HCT116 (cell line): ENCODE data around the gene RPS6KA2. TPM values are rescaled to one million over a fixed set of nuclear protein-coding genes. Genes with fewer than 3 reads are reported as not detected.

Experiments used
- ATAC-seq: fragments of 200-7000 bp; cut with Tn5 transposase; 2 replicates; pipeline ENCODE4 v1.9.1; 2020; ENCODE audit warnings: mild to moderate bottlenecking, moderate library complexity
- BruUV-seq: library from RNA; stranded (reverse); fragments of 400-500 nt; replicated peaks from 2 replicates; lab custom pipeline; 2021; lab: Mats Ljungman, UMichigan
- CTCF ChIA-PET: fragments of 300-600 bp; sonication (Branson Sonifier 250); formaldehyde crosslinking; loops from one replicate; lab custom pipeline; 2021; ENCODE audit warnings: antibody characterized with exemption; lab: Charles Lee
- POLR2A ChIA-PET: fragments of 300-600, 350-600 bp; sonication (Branson Sonifier 250); formaldehyde crosslinking; loops from one replicate; lab custom pipeline; 2021; ENCODE audit warnings: antibody characterized with exemption; lab: Charles Lee
- RAD21 ChIA-PET, 2 experiments: fragments of 300-600 bp; sonication (Branson Sonifier 250); formaldehyde crosslinking; loops; one replicate each; lab custom pipeline; 2023; ENCODE audit warnings: low total read pairs in 2 of 2; ENCODE audit not compliant: uncharacterized antibody in 2 of 2, unreplicated experiment in 2 of 2, low non-redundant PET in 1 of 2; lab: Charles Lee
- DNase-seq: peaks from one replicate; pipeline ENCODE4 v3.0.0-alpha.2; 2010; ENCODE audit warnings: low read depth, low spot score
- H2AFZ ChIP-seq: fragments of 200-600 bp; shearing (Covaris generic), sonication (generic); 2 replicates; pipeline ENCODE4 v1.6.1; 2017; ENCODE audit warnings: low read depth, mixed run types, mixed read lengths, antibody characterized with exemption, low read length; ENCODE audit not compliant: poor library complexity, severe bottlenecking
- H3K27ac ChIP-seq: 2 replicates; pipeline ENCODE4 v1.5.1; 2012; ENCODE audit warnings: low read depth, low read length
- H3K27me3 ChIP-seq: fragments of 200-600 bp; sonication (generic); 2 replicates; pipeline ENCODE4 v1.6.1; 2016; ENCODE audit warnings: mixed run types, low read length, mixed read lengths; ENCODE audit not compliant: insufficient read depth
- H3K36me3 ChIP-seq, 2 experiments: fragments of 200-500 bp in 1 of 2; fragments of 200-600 bp in 1 of 2; sonication (Bioruptor generic) in 1 of 2; sonication (generic) in 1 of 2; 2 replicates each; pipeline versions ENCODE4 v1.5.1 to v1.6.1; 2014 to 2016; ENCODE audit warnings: low read length in 2 of 2, inconsistent platforms in 1 of 2, mixed read lengths in 1 of 2, mixed run types in 1 of 2; ENCODE audit not compliant: insufficient read depth in 2 of 2, control insufficient read depth in 1 of 2
- H3K4me1 ChIP-seq, 2 experiments: fragments of 200-600 bp in 1 of 2; sonication (generic) in 1 of 2; 2 replicates each; pipeline versions ENCODE4 v1.5.1 to v1.6.1; 2012 to 2017; ENCODE audit warnings: low read length in 2 of 2, inconsistent platforms in 1 of 2, mild to moderate bottlenecking in 1 of 2, mixed read lengths in 1 of 2, mixed run types in 1 of 2, moderate library complexity in 1 of 2; ENCODE audit not compliant: insufficient read depth in 2 of 2, control insufficient read depth in 1 of 2
- H3K4me2 ChIP-seq: fragments of 200-600 bp; sonication (generic); 2 replicates; pipeline ENCODE4 v1.6.1; 2017; ENCODE audit warnings: mixed run types, low read length, mixed read lengths
- H3K4me3 ChIP-seq, 2 experiments: fragments of 200-600 bp in 1 of 2; sonication (generic) in 1 of 2; replicated peaks in 1 of 2; 2 replicates each; pipeline ENCODE4 v1.5.1; 2011 to 2016; ENCODE audit warnings: low read length in 2 of 2, control low read depth in 1 of 2, low read depth in 1 of 2, mild to moderate bottlenecking in 1 of 2, mixed read lengths in 1 of 2, mixed run types in 1 of 2
- H3K79me2 ChIP-seq: fragments of 200-600 bp; sonication (generic); 2 replicates; pipeline ENCODE4 v1.6.1; 2017; ENCODE audit warnings: mild to moderate bottlenecking, mixed run types, low read length, moderate library complexity, mixed read lengths; ENCODE audit not compliant: insufficient read depth
- H3K9ac ChIP-seq: fragments of 200-600 bp; sonication (generic); 2 replicates; pipeline ENCODE4 v1.6.1; 2016; ENCODE audit warnings: low read length, mixed read lengths
- H3K9me2 ChIP-seq: fragments of 200-600 bp; sonication (generic), shearing (Covaris generic); 2 replicates; pipeline ENCODE4 v1.6.1; 2017; ENCODE audit warnings: mixed run types, mild to moderate bottlenecking, moderate library complexity; ENCODE audit not compliant: insufficient read depth
- H3K9me3 ChIP-seq, 2 experiments: fragments of 200-500 bp in 1 of 2; fragments of 200-600 bp in 1 of 2; sonication (Bioruptor generic) in 1 of 2; sonication (generic) in 1 of 2; 2 replicates each; pipeline ENCODE4 v1.6.1; 2014 to 2017; ENCODE audit warnings: low read length in 2 of 2, mixed read lengths in 2 of 2, inconsistent platforms in 1 of 2, low read depth in 1 of 2, mild to moderate bottlenecking in 1 of 2, mixed run types in 1 of 2, moderate library complexity in 1 of 2; ENCODE audit not compliant: control insufficient read depth in 1 of 2, insufficient read depth in 1 of 2
- H4K20me1 ChIP-seq: fragments of 200-600 bp; sonication (generic), shearing (Covaris generic); 2 replicates; pipeline ENCODE4 v1.6.1; 2017; ENCODE audit warnings: mixed run types, mild to moderate bottlenecking, moderate library complexity; ENCODE audit not compliant: insufficient read depth
- ATF3 ChIP-seq: IDR thresholded peaks from 2 replicates; pipeline ENCODE4 v1.6.1; 2012
- CBX3 ChIP-seq: IDR thresholded peaks from 2 replicates; pipeline ENCODE4 v1.6.1; 2012; ENCODE audit warnings: low read depth
- CEBPB ChIP-seq: IDR thresholded peaks from 2 replicates; pipeline ENCODE4 v1.6.1; 2012; ENCODE audit warnings: low read depth
- EGR1 ChIP-seq: IDR thresholded peaks from 2 replicates; pipeline ENCODE4 v1.6.1; 2012; ENCODE audit warnings: low read depth
- ELF1 ChIP-seq: IDR thresholded peaks from 2 replicates; pipeline ENCODE4 v1.6.1; 2012; ENCODE audit warnings: low read depth, borderline replicate concordance
- EZH2 ChIP-seq: fragments of 200-600 bp; sonication (generic); IDR thresholded peaks from 2 replicates; pipeline ENCODE4 v1.6.1; 2017; ENCODE audit warnings: antibody characterized with exemption, mixed run types
- FOSL1 ChIP-seq: IDR thresholded peaks from 2 replicates; pipeline ENCODE4 v1.6.1; 2012; ENCODE audit warnings: low read depth
- POLR2A ChIP-seq: IDR thresholded peaks from 2 replicates; pipeline ENCODE4 v1.7.0; 2011; ENCODE audit warnings: borderline replicate concordance; ENCODE audit not compliant: insufficient read depth, insufficient read length; ENCODE audit errors: extremely low read depth
- RAD21 ChIP-seq: IDR thresholded peaks from 2 replicates; pipeline ENCODE4 v1.6.1; 2012; ENCODE audit warnings: low read depth, mild to moderate bottlenecking
- SIN3A ChIP-seq: IDR thresholded peaks from 2 replicates; pipeline ENCODE4 v1.6.1; 2012; ENCODE audit warnings: low read depth
- SP1 ChIP-seq: IDR thresholded peaks from 2 replicates; pipeline ENCODE4 v1.6.1; 2012; ENCODE audit warnings: low read depth
- YY1 ChIP-seq: IDR thresholded peaks from 2 replicates; pipeline ENCODE4 v1.6.1; 2011; ENCODE audit warnings: low read length, low read depth, moderate library complexity, mild to moderate bottlenecking; ENCODE audit not compliant: insufficient replicate concordance; ENCODE audit errors: extremely low read depth
- ZBTB33 ChIP-seq: IDR thresholded peaks from 2 replicates; pipeline ENCODE4 v1.6.1; 2011; ENCODE audit warnings: mild to moderate bottlenecking, low read length, moderate library complexity; ENCODE audit not compliant: insufficient replicate concordance; ENCODE audit errors: extremely low read depth
- ZFX ChIP-seq: fragments of 450-650 bp; IDR thresholded peaks from 2 replicates; pipeline ENCODE4 v1.6.1; 2017
- ZNF274 ChIP-seq: fragments of 200-500 bp; sonication (Bioruptor generic); IDR thresholded peaks from 2 replicates; pipeline ENCODE4 v1.6.1; 2014; ENCODE audit warnings: mild to moderate bottlenecking, low read depth, low read length, inconsistent platforms
- intact Hi-C: fragments of 100-400 bp; cut with micrococcal nuclease; formaldehyde crosslinking; loops from 2 replicates; pipeline ENCODE4 v1.10.0; 2022
- total RNA-seq: library from RNA; stranded (reverse); gene quantifications from one replicate; pipeline ENCODE4 v1.2.1, GENCODE V29; 2021; ENCODE audit not compliant: unreplicated experiment
- TF ChIP-seq, protein P1 (sequence below): IDR thresholded peaks from 2 replicates; pipeline ENCODE4 v1.6.1; 2012; ENCODE audit warnings: low read depth
- TF ChIP-seq, protein P2 (sequence below), 3 experiments: fragments of 200-600 bp in 1 of 3; sonication (generic) in 1 of 3; IDR thresholded peaks in 2 of 3; conservative IDR thresholded peaks in 1 of 3; 2 replicates each; pipeline ENCODE4 v1.5.1; 2012 to 2017; ENCODE audit warnings: low read depth in 2 of 3, low read length in 2 of 3, antibody characterized with exemption in 1 of 3, borderline replicate concordance in 1 of 3, control low read depth in 1 of 3, mild to moderate bottlenecking in 1 of 3, mixed read lengths in 1 of 3, mixed run types in 1 of 3, moderate library complexity in 1 of 3; ENCODE audit not compliant: insufficient read depth in 1 of 3

Gene RPS6KA2
- total RNA-seq, 1 experiment from 2014 or later = 8.5 TPM

GRCh38 chr6:166558156-166559005 is 68.7 kb downstream of the RPS6KA2 start (continued):
- no peak for TF ChIP-seq CBX3

- Histone ChIP-seq H3K9me2 (no peaks in the 10 kb centered on the region), H3K4me3 (peak overlapping the region; percentile 21 to 52), H3K4me1 (peaks cover 20 to 32% of the 10 kb centered on the region in 2 experiments), H2AFZ (peak overlapping the region; percentile 85), H3K36me3 (no peaks in the 10 kb centered on the region), H3K27me3 (no peaks in the 10 kb centered on the region), H3K79me2 (no peaks in the 10 kb centered on the region), H4K20me1 (no peaks in the 10 kb centered on the region), H3K9ac (peak overlapping the region; percentile 59), H3K4me2 (peak overlapping the region; percentile 87), H3K27ac (peak overlapping the region; percentile 46), H3K9me3 (no peaks in the 10 kb centered on the region)
- intact Hi-C loops = loop anchor here (10.0 kb wide), 1 partner anchor 138 kb away; no protein-coding TSS in a partner anchor
- ChIA-PET CTCF (no interaction called here), RAD21 (no interaction called here), POLR2A (no interaction called here)
- ATAC-seq (peak; percentile 92), DNase-seq (peak; percentile 86)
- no TSS peak for BruUV-seq
- peak; percentile 95 for TF ChIP-seq SP1
- peak; percentile 56 for TF ChIP-seq RAD21
- no peak for TF ChIP-seq ZNF274
- no peak for TF ChIP-seq ZFX
- TF ChIP-seq, protein P1, sequence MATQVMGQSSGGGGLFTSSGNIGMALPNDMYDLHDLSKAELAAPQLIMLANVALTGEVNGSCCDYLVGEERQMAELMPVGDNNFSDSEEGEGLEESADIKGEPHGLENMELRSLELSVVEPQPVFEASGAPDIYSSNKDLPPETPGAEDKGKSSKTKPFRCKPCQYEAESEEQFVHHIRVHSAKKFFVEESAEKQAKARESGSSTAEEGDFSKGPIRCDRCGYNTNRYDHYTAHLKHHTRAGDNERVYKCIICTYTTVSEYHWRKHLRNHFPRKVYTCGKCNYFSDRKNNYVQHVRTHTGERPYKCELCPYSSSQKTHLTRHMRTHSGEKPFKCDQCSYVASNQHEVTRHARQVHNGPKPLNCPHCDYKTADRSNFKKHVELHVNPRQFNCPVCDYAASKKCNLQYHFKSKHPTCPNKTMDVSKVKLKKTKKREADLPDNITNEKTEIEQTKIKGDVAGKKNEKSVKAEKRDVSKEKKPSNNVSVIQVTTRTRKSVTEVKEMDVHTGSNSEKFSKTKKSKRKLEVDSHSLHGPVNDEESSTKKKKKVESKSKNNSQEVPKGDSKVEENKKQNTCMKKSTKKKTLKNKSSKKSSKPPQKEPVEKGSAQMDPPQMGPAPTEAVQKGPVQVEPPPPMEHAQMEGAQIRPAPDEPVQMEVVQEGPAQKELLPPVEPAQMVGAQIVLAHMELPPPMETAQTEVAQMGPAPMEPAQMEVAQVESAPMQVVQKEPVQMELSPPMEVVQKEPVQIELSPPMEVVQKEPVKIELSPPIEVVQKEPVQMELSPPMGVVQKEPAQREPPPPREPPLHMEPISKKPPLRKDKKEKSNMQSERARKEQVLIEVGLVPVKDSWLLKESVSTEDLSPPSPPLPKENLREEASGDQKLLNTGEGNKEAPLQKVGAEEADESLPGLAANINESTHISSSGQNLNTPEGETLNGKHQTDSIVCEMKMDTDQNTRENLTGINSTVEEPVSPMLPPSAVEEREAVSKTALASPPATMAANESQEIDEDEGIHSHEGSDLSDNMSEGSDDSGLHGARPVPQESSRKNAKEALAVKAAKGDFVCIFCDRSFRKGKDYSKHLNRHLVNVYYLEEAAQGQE = no peak
- TF ChIP-seq EGR1 = no peak
- no peak for TF ChIP-seq POLR2A
- TF ChIP-seq FOSL1 = peak; percentile 91
- no peak for TF ChIP-seq ATF3
- TF ChIP-seq CEBPB = no peak
- TF ChIP-seq YY1 = peak; percentile 55
- no peak; the same call in 1 of the 2 replicates for TF ChIP-seq ELF1
- 0 out of 2 replicates have a peak, but pooled peaks have one; percentile 50 for TF ChIP-seq SIN3A
- TF ChIP-seq EZH2 = no peak
- TF ChIP-seq, protein P2, sequence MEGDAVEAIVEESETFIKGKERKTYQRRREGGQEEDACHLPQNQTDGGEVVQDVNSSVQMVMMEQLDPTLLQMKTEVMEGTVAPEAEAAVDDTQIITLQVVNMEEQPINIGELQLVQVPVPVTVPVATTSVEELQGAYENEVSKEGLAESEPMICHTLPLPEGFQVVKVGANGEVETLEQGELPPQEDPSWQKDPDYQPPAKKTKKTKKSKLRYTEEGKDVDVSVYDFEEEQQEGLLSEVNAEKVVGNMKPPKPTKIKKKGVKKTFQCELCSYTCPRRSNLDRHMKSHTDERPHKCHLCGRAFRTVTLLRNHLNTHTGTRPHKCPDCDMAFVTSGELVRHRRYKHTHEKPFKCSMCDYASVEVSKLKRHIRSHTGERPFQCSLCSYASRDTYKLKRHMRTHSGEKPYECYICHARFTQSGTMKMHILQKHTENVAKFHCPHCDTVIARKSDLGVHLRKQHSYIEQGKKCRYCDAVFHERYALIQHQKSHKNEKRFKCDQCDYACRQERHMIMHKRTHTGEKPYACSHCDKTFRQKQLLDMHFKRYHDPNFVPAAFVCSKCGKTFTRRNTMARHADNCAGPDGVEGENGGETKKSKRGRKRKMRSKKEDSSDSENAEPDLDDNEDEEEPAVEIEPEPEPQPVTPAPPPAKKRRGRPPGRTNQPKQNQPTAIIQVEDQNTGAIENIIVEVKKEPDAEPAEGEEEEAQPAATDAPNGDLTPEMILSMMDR (IDR thresholded peaks at IDR 0.05 in 2 of 3, conservative IDR thresholded peaks at IDR 0.05 in 1 of 3; ENCODE audit: borderline replicate concordance in 1 of 3, insufficient read depth in 1 of 3, low read depth in 2 of 3, low read length in 2 of 3) = no peak
- TF ChIP-seq ZBTB33 = no peak
Observed at GRCh38 chr6:166556863-166557322, 70.2 kb downstream of the RPS6KA2 start.
